Heart right ventricle (tissue), 16 donors: Measurements from ENCODE around the gene GHDC. TPM values are rescaled to one million over a fixed set of nuclear protein-coding genes. Genes with fewer than 3 reads are reported as not detected.
"Not testable (repeated sequence)": the region's sequence is repeated elsewhere in the genome, so short reads cannot be mapped to it uniquely, and the experiment has no call there.

Experiments
- ATAC-seq, 8 donors: fragments of 200-7000 bp; cut with Tn5 transposase; one replicate each; pipeline ENCODE4 v1.9.1; 2020; ENCODE audit warnings: mild to moderate bottlenecking in 8 of 8, moderate library complexity in 8 of 8, moderate number of reproducible peaks in 1 of 8
- DNase-seq, 2 donors: peaks; one replicate each; pipeline ENCODE4 v3.0.0-alpha.2; 2020
- H3K27ac ChIP-seq, 10 donors: fragments of 200-600 bp; sonication (generic) in 2 of 10; one replicate each; pipeline versions ENCODE4 v1.5.0 to v1.8.0; 2020 to 2022; ENCODE audit warnings: mild to moderate bottlenecking in 3 of 10
- H3K27me3 ChIP-seq, 7 donors: fragments of 200-600 bp; one replicate each; pipeline ENCODE4 v1.8.0; 2021 to 2022; ENCODE audit warnings: mild to moderate bottlenecking in 2 of 7
- H3K36me3 ChIP-seq, 9 donors: fragments of 200-600 bp; sonication (generic) in 1 of 9; one replicate each; pipeline versions ENCODE4 v1.5.0 to v1.8.0; 2020 to 2022; ENCODE audit warnings: mild to moderate bottlenecking in 2 of 9
- H3K4me1 ChIP-seq, 9 donors: fragments of 200-600 bp; sonication (generic) in 1 of 9; one replicate each; pipeline versions ENCODE4 v1.5.0 to v1.8.0; 2020 to 2022; ENCODE audit warnings: mild to moderate bottlenecking in 4 of 9
- H3K4me3 ChIP-seq, 10 donors: fragments of 200-600 bp; sonication (generic) in 2 of 10; one replicate each; pipeline versions ENCODE4 v1.5.0 to v1.8.0; 2020 to 2022; ENCODE audit warnings: mild to moderate bottlenecking in 7 of 10, moderate library complexity in 2 of 10
- H3K9me3 ChIP-seq, 11 donors: fragments of 200-600 bp in 10 of 11; sonication (generic) in 2 of 11; one replicate each; pipeline versions ENCODE4 v1.5.0 to v1.8.0; 2013 to 2022; ENCODE audit warnings: mild to moderate bottlenecking in 2 of 11, control low read depth in 1 of 11, moderate library complexity in 1 of 11
- CTCF ChIP-seq, 9 donors: fragments of 200-600 bp; sonication (generic) in 2 of 9; IDR thresholded peaks; one replicate each; pipeline versions ENCODE4 v1.5.0 to v1.8.0; 2021 to 2022; ENCODE audit warnings: antibody characterized with exemption in 9 of 9, mild to moderate bottlenecking in 5 of 9, moderate library complexity in 1 of 9
- WGBS, 2 donors: extraction: QIAGEN DNeasy Blood & Tissue Kit; methylation state at CpG; one replicate each; pipeline ENCODE4 v1.1.7; 2013; ENCODE audit warnings: inconsistent platforms in 1 of 2; 5-methylcytosine and 5-hydroxymethylcytosine counted together
- intact Hi-C, 10 donors: fragments of 100-400 bp; cut with DNase I; formaldehyde crosslinking; loops; one replicate each; pipeline versions ENCODE4 v1.11.1 to v1.14.2; 2022
- polyA plus RNA-seq, 2 donors: library from polyadenylated mRNA; stranded (reverse); fragments of 200-250 nt; gene quantifications; one replicate each; pipeline ENCODE4 v1.2.3, GENCODE V29; 2013
- total RNA-seq, 10 donors: library from RNA; stranded (reverse); fragmentation: NEBNext Ultra II Directional in 3 of 10; extraction: Animal tissue kit (Norgen Biotek cat#: 25700) in 3 of 10; gene quantifications; one replicate each; pipeline versions ENCODE4 v1.2.1 to v1.2.4, GENCODE V29; 2021 to 2023
- donor health status: Arrhythmogenic right ventricular cardiomyopathy.
- donor health status: ischemic (EF 13 %, LVEDD 7.1; RV severe dilation, severe dysfunction).
- donor health status: healthy with polysubstance abuse.
- donor health status: DM: no; HTN: yes; CAD: no.
- donor health status: DM: no; HTN: no; CAD: no.
- donor health status: ischemic (EF 25% LVEDD 6.9; RV normal size, moderate dysfunction).
- donor health status: ischemic (EF 25% LVEDD 5.7; RV mildly dilated, moderate dysfunction).
- donor health status: healthy.
- donor health status: DM: yes; HTN: yes; CAD: no.
- donor health status: Ischemic cardiomyopathy.
- donor health status: ischemic (EF 35%, LVEDD 5.7; RV mildly dilated, moderate dysfunction).
- donor health status: nonischemic (EF 11% LVEDD 7.7; RV severe dilation, severe dysfunction).
- donor health status: DM: yes; HTN: yes; CAD: no.
- donor health status: PGD.
- donor health status: ischemic (EF 29% LVEDD 5.4; RV normal size, mild dysfunction).
- donor health status: nonischemic (EF 23%, LVEDD 6.1; RV moderate dilation, normal function).

Gene GHDC
- total and polyA plus RNA-seq, 12 donors: 4.6 to 11.5 (median 6.5) TPM

GRCh38 chr17:42210046-42210445 is 15.8 kb upstream of the GHDC start:
- peak overlapping the region in 1 of 10 donors; percentile 4 for H3K27ac ChIP-seq
- H3K4me1 ChIP-seq: peaks cover 0 to 9% (median 0%) of the 10 kb centered on the region in 9 donors
- ATAC-seq: no peak
- peaks cover 0 to 100% (median 58%) of the 10 kb centered on the region in 9 donors for H3K36me3 ChIP-seq
- no peaks in the 10 kb centered on the region for H3K27me3 ChIP-seq
- DNase-seq: no peak
- no peak for TF ChIP-seq CTCF (IDR thresholded peaks at IDR 0.05)
- no peak overlapping the region for H3K4me3 ChIP-seq
- WGBS, 2 donors: 88 to 95% methylated on average over 6 of the region's 6 CpGs
- intact Hi-C loops: loop anchor here in 2 of 10 donors (10.0 kb wide), 2 partner anchors 315 to 745 kb away; no protein-coding TSS in a partner anchor
- no peaks in the 10 kb centered on the region for H3K9me3 ChIP-seq

GRCh38 chr17:42206153-42206612 is 11.9 kb upstream of the GHDC start:
- intact Hi-C loops: loop anchor here in 1 of 10 donors (2.0 kb wide), 1 partner anchor 21 kb away; the partner anchor contains the start of gene HCRT
- WGBS, 2 donors: 80% methylated on average over 8 of the region's 8 CpGs
- H3K36me3 ChIP-seq: peaks cover 0 to 100% (median 58%) of the 10 kb centered on the region in 9 donors
- not testable (repeated sequence) for H3K4me1 ChIP-seq, DNase-seq, ATAC-seq, H3K9me3 ChIP-seq, H3K27ac ChIP-seq, H3K27me3 ChIP-seq, H3K4me3 ChIP-seq

GRCh38 chr17:42203354-42203753 is 9.1 kb upstream of the GHDC start:
- Histone ChIP-seq H3K36me3 (peaks cover 0 to 91% (median 41%) of the 10 kb centered on the region in 9 donors), H3K4me1 (peaks cover 0 to 16% (median 11%) of the 10 kb centered on the region in 9 donors), H3K9me3 (no peaks in the 10 kb centered on the region), H3K27ac (no peak overlapping the region), H3K27me3 (no peaks in the 10 kb centered on the region), H3K4me3 (no peak overlapping the region)
- TF ChIP-seq CTCF (IDR thresholded peaks at IDR 0.05): no peak
- no peak for DNase-seq
- WGBS, 2 donors: 91 to 97% methylated on average over 2 of the region's 2 CpGs
- intact Hi-C loops: no loop called here
- no peak for ATAC-seq

GRCh38 chr17:42202696-42203095 is 8.4 kb upstream of the GHDC start:
- Histone ChIP-seq H3K9me3 (no peaks in the 10 kb centered on the region), H3K4me3 (no peak overlapping the region), H3K4me1 (peaks cover 0 to 17% (median 11%) of the 10 kb centered on the region in 9 donors), H3K27ac (no peak overlapping the region), H3K36me3 (peaks cover 0 to 85% (median 35%) of the 10 kb centered on the region in 9 donors), H3K27me3 (no peaks in the 10 kb centered on the region)
- 94 to 95% methylated on average over 5 of the region's 5 CpGs for WGBS, 2 donors
- TF ChIP-seq CTCF (IDR thresholded peaks at IDR 0.05): no peak
- DNase-seq: no peak
- intact Hi-C loops: no loop called here
- ATAC-seq: no peak

GRCh38 chr17:42202159-42202558 is 7.9 kb upstream of the GHDC start:
- H3K27ac ChIP-seq: no peak overlapping the region
- peaks cover 0 to 17% (median 11%) of the 10 kb centered on the region in 9 donors for H3K4me1 ChIP-seq
- intact Hi-C loops: no loop called here
- 95 to 99% methylated on average over 6 of the region's 6 CpGs for WGBS, 2 donors
- ATAC-seq: peak in 1 of 8 donors; percentile 40
- H3K9me3 ChIP-seq: no peaks in the 10 kb centered on the region
- H3K4me3 ChIP-seq: no peak overlapping the region
- H3K36me3 ChIP-seq: peaks cover 0 to 80% (median 32%) of the 10 kb centered on the region in 9 donors
- H3K27me3 ChIP-seq: no peaks in the 10 kb centered on the region
- DNase-seq: no peak
- TF ChIP-seq CTCF (IDR thresholded peaks at IDR 0.05): no peak
